Neural cell (in vitro differentiated cells): Measurements from ENCODE around the gene ZNF891. TPM values are rescaled to one million over a fixed set of nuclear protein-coding genes. Genes with fewer than 3 reads are reported as not detected.

Source experiments
- H2AFZ ChIP-seq: fragments of 200-600, 300-800 bp; sonication (generic), shearing (Covaris generic); 2 replicates; pipeline ENCODE4 v1.6.0; 2014; ENCODE audit warnings: low read depth, mild to moderate bottlenecking, antibody characterized with exemption, low read length, moderate library complexity
- H3F3A ChIP-seq: fragments of 200-600 bp; shearing (Covaris generic); 2 replicates; pipeline ENCODE4 v1.6.1; 2016; ENCODE audit warnings: mild to moderate bottlenecking, moderate library complexity, mixed read lengths, antibody characterized with exemption, low read length; ENCODE audit not compliant: insufficient read depth, poor library complexity, severe bottlenecking
- H3K27ac ChIP-seq: fragments of 200-600, 300-800 bp; sonication (generic), shearing (Covaris generic); 2 replicates; pipeline ENCODE4 v1.5.1; 2014; ENCODE audit warnings: mild to moderate bottlenecking, low read length, moderate library complexity
- H3K27me3 ChIP-seq: fragments of 300-800, 200-600 bp; sonication (generic), shearing (Covaris generic); 2 replicates; pipeline ENCODE4 v1.6.0; 2014; ENCODE audit warnings: mild to moderate bottlenecking, low read depth, low read length, moderate library complexity; ENCODE audit not compliant: insufficient read depth
- H3K36me3 ChIP-seq: fragments of 300-800, 200-600 bp; sonication (generic), shearing (Covaris generic); 2 replicates; pipeline ENCODE4 v1.5.1; 2014; ENCODE audit warnings: mild to moderate bottlenecking, antibody characterized with exemption, low read length, moderate library complexity; ENCODE audit not compliant: insufficient read depth
- H3K4me2 ChIP-seq: fragments of 300-800, 200-600 bp; sonication (generic), shearing (Covaris generic); 2 replicates; pipeline ENCODE4 v1.6.0; 2014; ENCODE audit warnings: mild to moderate bottlenecking, low read length
- H3K4me3 ChIP-seq: fragments of 300-800, 200-600 bp; sonication (generic), shearing (Covaris generic); 2 replicates; pipeline ENCODE4 v1.5.1; 2014; ENCODE audit warnings: mild to moderate bottlenecking, low read length, moderate library complexity
- H3K79me2 ChIP-seq: fragments of 200-600 bp; shearing (Covaris generic); replicated peaks from 2 replicates; pipeline ENCODE4 v1.6.0; 2014; ENCODE audit warnings: mild to moderate bottlenecking, low read length, moderate library complexity; ENCODE audit not compliant: insufficient read depth
- H3K9ac ChIP-seq: fragments of 300-800, 200-600 bp; sonication (generic), shearing (Covaris generic); 2 replicates; pipeline ENCODE4 v1.6.1; 2016; ENCODE audit warnings: mild to moderate bottlenecking, low read length, mixed read lengths
- H3K9me2 ChIP-seq: fragments of 200-600 bp; shearing (Covaris generic); 2 replicates; pipeline ENCODE4 v1.6.1; 2016; ENCODE audit warnings: mild to moderate bottlenecking, low read length, mixed read lengths; ENCODE audit not compliant: insufficient read depth
- H3K9me3 ChIP-seq: fragments of 200-600, 300-800 bp; sonication (generic), shearing (Covaris generic); 2 replicates; pipeline ENCODE4 v1.6.1; 2016; ENCODE audit warnings: mild to moderate bottlenecking, mixed run types, low read length, moderate library complexity, mixed read lengths
- H4K20me1 ChIP-seq: fragments of 200-600 bp; shearing (Covaris generic); 2 replicates; pipeline ENCODE4 v1.6.1; 2016; ENCODE audit warnings: mild to moderate bottlenecking, mixed run types; ENCODE audit not compliant: insufficient read depth
- EP300 ChIP-seq: fragments of 450-650 bp; conservative IDR thresholded peaks from 2 replicates; pipeline ENCODE4 v1.6.1; 2014; ENCODE audit warnings: antibody characterized with exemption, mild to moderate bottlenecking, moderate library complexity; ENCODE audit not compliant: poor library complexity, severe bottlenecking
- EZH2 ChIP-seq: fragments of 200-600, 300-800 bp; shearing (Covaris generic), sonication (generic); IDR thresholded peaks from 2 replicates; pipeline ENCODE4 v1.6.1; 2014; ENCODE audit warnings: antibody characterized with exemption, low read length, borderline replicate concordance, mild to moderate bottlenecking; ENCODE audit not compliant: insufficient read depth, poor library complexity, severe bottlenecking
- MXI1 ChIP-seq: fragments of 450-650 bp; conservative IDR thresholded peaks from 2 replicates; pipeline ENCODE4 v1.6.1; 2014; ENCODE audit warnings: antibody characterized with exemption, mild to moderate bottlenecking; ENCODE audit not compliant: poor library complexity, severe bottlenecking
- POLR2AphosphoS5 ChIP-seq: IDR thresholded peaks from 2 replicates; pipeline ENCODE4 v1.6.1; 2012
- RAD21 ChIP-seq: fragments of 450-650 bp; conservative IDR thresholded peaks from 2 replicates; pipeline ENCODE4 v1.6.1; 2014; ENCODE audit warnings: antibody characterized with exemption, mild to moderate bottlenecking, moderate library complexity
- REST ChIP-seq: IDR thresholded peaks from 2 replicates; pipeline ENCODE4 v1.6.1; 2012; ENCODE audit warnings: borderline replicate concordance
- SMC3 ChIP-seq: fragments of 450-650 bp; conservative IDR thresholded peaks from 2 replicates; pipeline ENCODE4 v1.6.1; 2014; ENCODE audit warnings: antibody characterized with exemption, mild to moderate bottlenecking, moderate library complexity; ENCODE audit not compliant: poor library complexity
- TAF1 ChIP-seq: IDR thresholded peaks from 2 replicates; pipeline ENCODE4 v1.6.1; 2012; ENCODE audit warnings: low read depth
- polyA plus RNA-seq: library from polyadenylated mRNA; depleted of rRNA; stranded (reverse); fragments of >200 nt; gene quantifications from 2 replicates; pipeline ENCODE4 v1.2.3, GENCODE V29; 2014
- TF ChIP-seq, protein P1 (sequence below): fragments of 450-650 bp; IDR thresholded peaks from 2 replicates; pipeline ENCODE4 v1.5.1; 2014; ENCODE audit warnings: antibody characterized with exemption, mild to moderate bottlenecking, moderate library complexity; ENCODE audit not compliant: poor library complexity, severe bottlenecking

Gene ZNF891
- polyA plus RNA-seq, 1 donor from 2014 or later, result 9.4 TPM

- Histone ChIP-seq H3K9me3 (peaks cover 20% of the 10 kb centered on the region), H3K9me2 (no peaks in the 10 kb centered on the region), H3K27ac (no peak overlapping the region), H3K4me3 (no peak overlapping the region), H3K79me2 (no peaks in the 10 kb centered on the region), H3K4me2 (no peak overlapping the region), H3K36me3 (no peaks in the 10 kb centered on the region), H3K9ac (no peak overlapping the region), H3F3A (no peaks in the 10 kb centered on the region), H2AFZ (no peak overlapping the region), H4K20me1 (no peaks in the 10 kb centered on the region), H3K27me3 (no peaks in the 10 kb centered on the region)
- no peak for TF ChIP-seq POLR2AphosphoS5
- no peak for TF ChIP-seq TAF1
- no peak for TF ChIP-seq MXI1
- TF ChIP-seq EZH2, result no peak
- no peak for TF ChIP-seq RAD21
- TF ChIP-seq, protein P1, sequence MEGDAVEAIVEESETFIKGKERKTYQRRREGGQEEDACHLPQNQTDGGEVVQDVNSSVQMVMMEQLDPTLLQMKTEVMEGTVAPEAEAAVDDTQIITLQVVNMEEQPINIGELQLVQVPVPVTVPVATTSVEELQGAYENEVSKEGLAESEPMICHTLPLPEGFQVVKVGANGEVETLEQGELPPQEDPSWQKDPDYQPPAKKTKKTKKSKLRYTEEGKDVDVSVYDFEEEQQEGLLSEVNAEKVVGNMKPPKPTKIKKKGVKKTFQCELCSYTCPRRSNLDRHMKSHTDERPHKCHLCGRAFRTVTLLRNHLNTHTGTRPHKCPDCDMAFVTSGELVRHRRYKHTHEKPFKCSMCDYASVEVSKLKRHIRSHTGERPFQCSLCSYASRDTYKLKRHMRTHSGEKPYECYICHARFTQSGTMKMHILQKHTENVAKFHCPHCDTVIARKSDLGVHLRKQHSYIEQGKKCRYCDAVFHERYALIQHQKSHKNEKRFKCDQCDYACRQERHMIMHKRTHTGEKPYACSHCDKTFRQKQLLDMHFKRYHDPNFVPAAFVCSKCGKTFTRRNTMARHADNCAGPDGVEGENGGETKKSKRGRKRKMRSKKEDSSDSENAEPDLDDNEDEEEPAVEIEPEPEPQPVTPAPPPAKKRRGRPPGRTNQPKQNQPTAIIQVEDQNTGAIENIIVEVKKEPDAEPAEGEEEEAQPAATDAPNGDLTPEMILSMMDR, result no peak
- TF ChIP-seq REST, result no peak
- no peak for TF ChIP-seq SMC3
- no peak for TF ChIP-seq EP300
Observed at GRCh38 chr12:133172491-133172890, 42.4 kb upstream of the ZNF891 start.

GRCh38 chr12:133165776-133166175, 35.7 kb upstream of the ZNF891 start:
- H3K4me2 ChIP-seq, result no peak overlapping the region
- H3K27ac ChIP-seq, result no peak overlapping the region
- no peak overlapping the region for H3K4me3 ChIP-seq
- no peaks in the 10 kb centered on the region for H3K36me3 ChIP-seq
- H3K9me3 ChIP-seq, result peaks cover 8% of the 10 kb centered on the region
- no peak overlapping the region for H3K9ac ChIP-seq
- no peaks in the 10 kb centered on the region for H3K79me2 ChIP-seq
- no peaks in the 10 kb centered on the region for H4K20me1 ChIP-seq
- no peaks in the 10 kb centered on the region for H3K27me3 ChIP-seq
- H3F3A ChIP-seq, result no peaks in the 10 kb centered on the region
- H2AFZ ChIP-seq, result no peak overlapping the region
- no peaks in the 10 kb centered on the region for H3K9me2 ChIP-seq
- no peak for TF ChIP-seq RAD21
- no peak for TF ChIP-seq EZH2
- TF ChIP-seq MXI1, result no peak
- no peak for TF ChIP-seq SMC3
- no peak for TF ChIP-seq TAF1
- TF ChIP-seq EP300, result no peak
